Glutamatergic neuron (in vitro differentiated cells): ENCODE results near the gene GSTP1. TPM values are rescaled to one million over a fixed set of nuclear protein-coding genes. Genes with fewer than 3 reads are reported as not detected.

Experiments used
- DNase-seq: peaks from one replicate; pipeline ENCODE4 v3.0.0; 2022
- H3K27ac Mint-ChIP-seq: one replicate; pipeline ENCODE4 v1.8.0; 2020; ENCODE audit warnings: mild to moderate bottlenecking, mixed read lengths, inconsistent platforms; ENCODE audit not compliant: unreplicated experiment
- H3K27me3 Mint-ChIP-seq: one replicate; pipeline ENCODE4 v1.8.0; 2020; ENCODE audit warnings: mild to moderate bottlenecking, moderate library complexity, mixed read lengths, inconsistent platforms; ENCODE audit not compliant: unreplicated experiment
- H3K36me3 Mint-ChIP-seq: one replicate; pipeline ENCODE4 v1.8.0; 2020; ENCODE audit warnings: mild to moderate bottlenecking, mixed read lengths, inconsistent platforms; ENCODE audit not compliant: unreplicated experiment
- H3K4me1 Mint-ChIP-seq: one replicate; pipeline ENCODE4 v1.8.0; 2020; ENCODE audit warnings: mild to moderate bottlenecking, low read depth, mixed read lengths, inconsistent platforms; ENCODE audit not compliant: unreplicated experiment
- H3K4me3 Mint-ChIP-seq: one replicate; pipeline ENCODE4 v1.8.0; 2020; ENCODE audit warnings: mild to moderate bottlenecking, mixed read lengths, inconsistent platforms; ENCODE audit not compliant: unreplicated experiment
- H3K9me3 Mint-ChIP-seq: one replicate; pipeline ENCODE4 v1.8.0; 2020; ENCODE audit warnings: mild to moderate bottlenecking, moderate library complexity, mixed read lengths, inconsistent platforms; ENCODE audit not compliant: unreplicated experiment
- CTCF ChIP-seq: fragments of 200-600 bp; sonication (generic); IDR thresholded peaks from one replicate; pipeline ENCODE4 v1.5.0; 2021; ENCODE audit not compliant: partially characterized antibody, unreplicated experiment
- total RNA-seq: library from RNA; stranded (reverse); fragmentation: NEBNext Ultra II Directional; extraction: Animal tissue kit (Norgen Biotek cat#: 25700); gene quantifications from one replicate; pipeline ENCODE4 v1.2.1, GENCODE V29; 2021; ENCODE audit not compliant: unreplicated experiment

GSTP1 gene
- total RNA-seq, 1 donor from 2014 or later: 712 TPM

GRCh38 chr11:67572747-67573419 lies 10.7 kb upstream of the GSTP1 start:
- Mint-ChIP-seq H3K9me3 (no peaks in the 10 kb centered on the region), H3K4me1 (no peaks in the 10 kb centered on the region), H3K36me3 (no peaks in the 10 kb centered on the region), H3K4me3 (no peak overlapping the region), H3K27ac (no peak overlapping the region), H3K27me3 (no peaks in the 10 kb centered on the region)
- peak; percentile 54 for DNase-seq
- TF ChIP-seq CTCF: no peak

DNA sequence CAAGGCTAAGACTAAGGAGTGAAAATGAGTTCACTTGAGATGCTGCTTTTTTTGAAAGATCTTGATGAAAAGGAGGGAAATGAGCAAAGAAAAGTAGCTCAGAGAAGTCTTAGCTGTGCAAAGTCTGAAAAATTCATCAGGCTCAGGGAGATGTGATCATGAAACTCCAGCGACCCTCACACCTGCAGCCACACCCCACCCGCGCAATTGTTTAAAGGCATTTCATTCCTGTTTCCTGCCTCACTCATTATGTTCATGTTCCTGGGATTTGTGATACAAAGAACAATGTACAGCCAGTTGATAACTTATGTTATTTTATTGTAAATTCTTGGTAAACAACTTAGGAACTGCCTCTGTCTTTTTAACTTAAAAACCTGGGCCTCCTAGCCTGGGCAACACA lies 8.7 kb upstream of the GSTP1 start:
- DNase-seq: no peak
- Mint-ChIP-seq H3K4me1 (no peaks in the 10 kb centered on the region), H3K27me3 (no peaks in the 10 kb centered on the region), H3K9me3 (no peaks in the 10 kb centered on the region), H3K36me3 (no peaks in the 10 kb centered on the region), H3K4me3 (peak overlapping the region; percentile 10), H3K27ac (no peak overlapping the region)
- no peak for TF ChIP-seq CTCF

DNA sequence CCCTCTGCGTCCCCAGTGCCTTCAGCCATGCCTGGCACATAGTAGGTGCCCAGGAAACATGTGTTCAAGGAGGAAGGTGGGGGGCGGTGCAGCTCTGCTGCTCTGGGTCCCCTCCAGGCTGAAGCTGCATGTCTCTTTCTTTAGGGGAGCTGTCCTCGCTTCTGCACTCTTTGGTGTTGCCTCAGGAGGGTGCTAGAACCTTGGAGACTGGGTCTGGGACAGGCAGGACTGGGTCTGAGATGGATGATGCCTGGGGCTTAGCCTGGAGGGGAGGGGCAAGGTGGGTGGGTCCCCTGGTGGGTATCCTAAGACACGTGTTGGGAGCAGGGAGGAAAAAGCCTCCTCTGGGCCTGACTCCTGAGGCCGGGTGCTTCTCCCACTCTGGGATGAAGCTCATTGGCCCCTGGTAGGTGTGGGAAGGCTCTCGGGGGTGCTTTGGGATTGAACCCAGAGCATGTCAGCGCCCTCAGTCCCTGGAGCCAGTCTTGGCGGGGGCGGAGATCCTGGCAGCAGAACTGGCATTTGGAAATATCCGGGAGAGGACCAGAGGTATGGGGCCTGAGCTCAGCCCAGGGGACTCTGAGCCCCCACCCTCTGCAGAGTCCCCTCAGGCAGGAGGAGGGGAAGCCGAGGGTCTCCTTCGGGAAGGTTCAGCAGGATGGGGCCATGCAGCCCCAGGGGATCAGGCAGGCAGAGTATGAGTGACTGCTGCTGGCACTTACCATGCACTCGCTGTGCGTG lies 6.7 kb upstream of the GSTP1 start:
- H3K4me1 Mint-ChIP-seq: peaks cover 5% of the 10 kb centered on the region
- TF ChIP-seq CTCF: no peak
- H3K36me3 Mint-ChIP-seq: no peaks in the 10 kb centered on the region
- H3K27me3 Mint-ChIP-seq: peaks cover 2% of the 10 kb centered on the region
- no peak for DNase-seq
- H3K27ac Mint-ChIP-seq: no peak overlapping the region
- H3K4me3 Mint-ChIP-seq: no peak overlapping the region
- no peaks in the 10 kb centered on the region for H3K9me3 Mint-ChIP-seq

- H3K9me3 Mint-ChIP-seq: no peaks in the 10 kb centered on the region
- H3K27ac Mint-ChIP-seq: no peak overlapping the region
- peaks cover 12% of the 10 kb centered on the region for H3K4me1 Mint-ChIP-seq
- TF ChIP-seq CTCF: no peak
- H3K36me3 Mint-ChIP-seq: no peaks in the 10 kb centered on the region
- no peak for DNase-seq
- peaks cover 2% of the 10 kb centered on the region for H3K27me3 Mint-ChIP-seq
- no peak overlapping the region for H3K4me3 Mint-ChIP-seq
Measured at GRCh38 chr11:67577951-67578350, 5.7 kb upstream of the GSTP1 start.

DNA sequence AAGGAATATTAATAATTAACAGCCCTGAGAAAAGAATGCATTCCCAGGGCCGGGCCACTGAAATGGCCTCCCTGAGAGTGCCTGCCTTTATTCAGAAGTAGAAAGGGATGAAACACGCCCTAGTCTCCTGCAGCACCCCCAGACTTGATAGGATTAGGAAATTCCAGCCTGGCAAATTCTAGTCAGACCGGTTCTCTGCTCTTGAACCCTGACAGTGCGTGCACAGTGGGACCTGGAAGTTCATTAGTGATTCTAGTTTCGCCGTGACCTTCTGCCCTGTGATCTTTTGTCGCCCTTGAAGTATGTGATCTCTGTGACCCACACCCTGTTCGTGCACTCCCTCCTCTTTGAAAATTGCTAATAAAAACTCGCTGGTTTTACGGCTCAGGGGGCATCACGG lies 2.1 kb upstream of the GSTP1 start:
- Mint-ChIP-seq H3K4me3 (peak overlapping the region; percentile 75), H3K27me3 (peaks cover 10% of the 10 kb centered on the region), H3K9me3 (peaks cover 10% of the 10 kb centered on the region), H3K27ac (peak overlapping the region; percentile 78), H3K36me3 (no peaks in the 10 kb centered on the region), H3K4me1 (peaks cover 19% of the 10 kb centered on the region)
- no peak for TF ChIP-seq CTCF
- no peak for DNase-seq
